Right ventricle myocardium inferior (tissue), 1 donor: Measurements from ENCODE around the gene LRSAM1. TPM values are rescaled to one million over a fixed set of nuclear protein-coding genes. Genes with fewer than 3 reads are reported as not detected.
A peak's percentile ranks its signal among the peaks of the same experiment; 100 is the strongest.

Experiments
- ATAC-seq: fragments of 200-7000 bp; cut with Tn5 transposase; one replicate; pipeline ENCODE4 v1.9.1; 2020; ENCODE audit warnings: mild to moderate bottlenecking, moderate library complexity
- DNase-seq: peaks from one replicate; pipeline ENCODE4 v3.0.0; 2021; ENCODE audit errors: missing footprints
- intact Hi-C: fragments of 100-400 bp; cut with DNase I; formaldehyde crosslinking; loops from one replicate; pipeline ENCODE4 v1.11.0; 2022
- total RNA-seq: library from RNA; stranded (reverse); fragmentation: NEBNext Ultra II Directional; extraction: Animal tissue kit (Norgen Biotek cat#: 25700); gene quantifications from one replicate; pipeline ENCODE4 v1.2.1, GENCODE V29; 2021
- donor health status: DM: no; HTN: yes; CAD: no; lungs with severe emphysema.

Gene LRSAM1
- total RNA-seq, 1 donor from 2014 or later = 52.0 TPM

DNA sequence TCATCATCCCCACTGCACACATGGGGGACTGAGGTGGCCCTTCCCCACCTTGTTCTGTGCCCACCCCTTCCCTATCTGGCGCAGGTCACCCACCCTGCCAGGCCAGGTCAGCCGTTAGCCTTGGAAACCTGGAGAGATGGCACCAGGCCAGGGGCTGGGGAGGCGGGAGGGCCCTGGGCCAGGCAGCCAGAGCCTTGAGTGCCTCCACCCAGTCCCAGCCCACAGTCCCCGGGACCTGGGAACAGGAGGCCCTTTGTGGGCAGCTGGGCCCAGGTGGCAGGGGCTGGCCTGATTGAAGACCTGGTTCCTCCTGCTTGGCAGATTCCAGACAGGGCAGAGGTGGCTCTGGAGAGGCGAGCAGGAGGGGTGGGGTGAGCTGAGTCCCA lies 70.6 kb downstream of the LRSAM1 start:
- DNase-seq (peak; percentile 77), ATAC-seq (peak; percentile 29)
- intact Hi-C loops = loop anchor here (2.0 kb wide), 1 partner anchor 57 kb away; no protein-coding TSS in a partner anchor

DNA sequence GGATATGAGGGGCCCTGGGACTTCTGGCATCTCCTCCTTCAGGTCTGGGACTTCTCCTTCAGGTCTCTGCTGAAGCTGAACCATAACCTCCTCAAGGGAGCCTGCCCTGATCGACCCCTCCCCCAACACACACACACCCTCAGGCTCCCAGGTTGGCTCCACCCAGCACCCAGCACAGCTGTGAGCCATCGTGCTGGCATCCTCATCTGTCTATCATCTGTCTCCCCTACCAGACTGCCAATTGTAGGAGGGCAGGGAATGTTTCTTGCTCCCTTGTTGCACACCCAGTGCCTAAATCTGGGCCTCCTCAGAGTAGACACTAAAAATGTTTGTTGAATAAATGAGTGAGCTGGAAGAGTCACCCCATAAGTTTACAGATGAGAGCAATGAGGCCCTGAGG lies 71.4 kb downstream of the LRSAM1 start:
- intact Hi-C loops = no loop called here
- ATAC-seq (no peak), DNase-seq (peak; percentile 34)

DNA sequence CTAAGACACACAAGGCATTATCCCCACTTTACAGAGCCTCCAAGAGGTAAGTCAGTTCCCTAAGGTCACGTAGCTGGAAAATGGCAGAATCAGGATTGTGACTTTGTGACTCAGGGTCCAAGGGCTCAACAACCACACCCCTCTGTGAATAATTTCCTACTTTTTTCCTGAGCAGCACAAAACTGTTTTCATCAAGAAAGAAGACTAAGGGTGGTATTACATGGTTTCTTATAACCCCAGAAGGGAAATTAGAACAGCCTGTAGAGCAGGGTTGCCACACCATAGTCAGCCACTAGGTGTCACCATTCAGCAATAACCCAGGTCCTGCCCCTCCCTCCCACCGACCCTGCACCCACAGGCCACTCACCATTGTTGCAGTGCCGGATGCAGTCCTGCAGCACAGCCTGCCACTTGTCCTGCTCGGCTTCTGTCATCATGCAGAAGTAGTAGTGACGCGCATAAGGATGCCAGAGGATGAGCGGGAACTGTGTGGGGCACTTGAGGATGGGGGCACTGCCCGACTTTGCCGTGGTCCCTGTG lies 72.1 kb downstream of the LRSAM1 start:
- DNase-seq = peak; percentile 1
- intact Hi-C loops = no loop called here

DNA sequence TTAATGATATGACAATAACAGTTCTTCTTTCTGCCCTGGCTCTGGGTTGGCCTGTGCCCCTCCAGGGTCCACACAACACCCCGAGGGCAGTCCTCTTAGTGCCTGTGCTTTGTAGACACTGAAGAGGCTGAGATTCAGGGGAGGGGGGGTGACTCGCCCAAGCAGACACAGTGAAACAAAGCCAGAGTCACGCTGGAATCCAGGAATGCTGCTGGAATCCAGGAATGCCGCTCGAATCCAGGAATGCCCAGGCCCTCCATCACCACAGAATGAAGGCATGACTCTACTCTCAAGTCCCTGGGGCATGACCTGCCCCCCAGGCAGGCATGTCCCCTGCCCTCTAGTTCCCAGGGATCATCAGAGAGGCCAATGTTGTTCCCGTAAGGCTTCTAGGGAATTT lies 73.1 kb downstream of the LRSAM1 start:
- DNase-seq (no peak), ATAC-seq (no peak)
- intact Hi-C loops = no loop called here

More for the DNA sequence above, 72.1 kb downstream of the LRSAM1 start:
- ATAC-seq = no peak

DNA sequence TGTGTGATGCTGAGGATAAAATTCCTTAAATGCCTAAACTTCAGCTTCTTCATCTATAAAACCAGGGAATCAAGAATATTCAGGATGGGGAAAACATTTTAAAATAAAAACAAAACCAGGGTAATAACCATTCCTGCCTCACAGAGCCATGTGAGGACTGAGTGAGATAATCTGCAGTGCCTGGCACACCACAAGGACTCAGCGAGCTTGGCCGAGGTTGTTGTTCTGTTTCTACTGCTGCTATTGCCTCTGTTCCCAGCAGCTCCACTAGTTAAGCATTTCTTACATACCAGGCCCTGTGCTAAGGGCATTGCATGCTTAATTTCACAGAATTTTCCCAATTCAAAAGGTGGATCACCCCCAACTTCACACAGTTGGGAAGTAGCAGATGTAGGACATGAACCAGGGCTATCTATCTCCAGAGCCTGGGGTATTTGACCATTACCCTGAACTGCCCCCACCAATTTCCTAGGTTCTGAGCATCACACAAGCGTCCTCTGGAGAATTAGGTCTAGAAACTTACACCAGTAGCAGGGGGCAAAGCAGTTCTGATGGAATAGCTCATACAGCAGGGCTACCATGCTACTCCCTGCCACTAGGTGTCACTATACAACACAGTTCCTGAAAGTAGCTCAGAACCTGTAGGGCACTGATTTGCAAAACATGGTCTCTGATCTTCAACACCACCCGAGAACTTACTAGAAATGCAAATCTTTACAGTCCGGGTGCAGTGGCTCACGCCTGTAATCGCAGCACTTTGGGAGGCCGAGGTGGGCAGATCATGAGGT lies 74.3 kb downstream of the LRSAM1 start:
- peak; percentile 56 for ATAC-seq
- intact Hi-C loops = no loop called here
- peak; percentile 72 for DNase-seq

DNA sequence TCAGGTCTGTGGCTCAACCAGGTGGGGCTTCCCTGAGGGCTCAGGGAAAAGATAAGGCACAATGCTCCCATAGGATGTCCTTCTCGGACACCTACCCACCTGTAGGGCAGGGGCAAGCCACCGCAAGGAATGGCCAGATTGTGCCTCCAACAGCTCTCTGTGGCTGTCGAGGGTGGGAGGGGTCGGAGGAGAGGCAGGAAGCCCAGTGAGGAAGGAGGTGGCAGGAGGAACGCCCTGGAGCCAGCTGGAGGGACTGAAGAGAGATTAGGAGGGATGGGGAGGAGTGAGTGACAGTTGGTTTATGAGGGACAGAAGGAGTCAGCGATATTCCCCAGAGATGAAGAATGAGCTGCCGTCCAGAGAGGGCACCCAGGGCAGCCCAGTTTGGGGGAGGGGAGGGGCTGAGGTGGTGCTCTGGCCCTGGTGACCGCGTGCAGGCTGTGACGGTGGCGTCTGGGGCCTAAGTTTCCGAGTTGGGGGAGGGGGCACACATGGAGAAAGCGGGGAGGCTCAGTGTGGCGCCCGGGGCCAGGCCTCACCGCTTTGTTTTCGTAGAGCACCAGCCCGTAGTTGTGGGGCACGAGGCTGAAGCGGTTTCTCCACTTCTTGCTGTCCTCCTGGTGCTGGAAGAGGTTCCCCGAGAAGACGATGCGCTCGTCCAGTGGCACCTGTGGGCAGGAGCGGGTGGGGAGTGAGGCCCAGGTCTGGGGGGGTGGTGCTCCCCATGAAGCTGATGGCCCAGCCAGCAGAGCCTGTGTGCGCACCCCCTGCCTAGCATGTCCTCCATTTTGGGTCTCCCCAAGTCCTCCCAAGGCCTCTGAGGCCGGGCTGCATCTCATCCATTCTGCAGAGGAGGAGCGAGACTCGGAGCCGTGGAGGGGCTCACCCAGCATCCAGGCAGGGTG lies 75.6 kb downstream of the LRSAM1 start:
- DNase-seq (peak; percentile 48), ATAC-seq (no peak)
- intact Hi-C loops = no loop called here

DNA sequence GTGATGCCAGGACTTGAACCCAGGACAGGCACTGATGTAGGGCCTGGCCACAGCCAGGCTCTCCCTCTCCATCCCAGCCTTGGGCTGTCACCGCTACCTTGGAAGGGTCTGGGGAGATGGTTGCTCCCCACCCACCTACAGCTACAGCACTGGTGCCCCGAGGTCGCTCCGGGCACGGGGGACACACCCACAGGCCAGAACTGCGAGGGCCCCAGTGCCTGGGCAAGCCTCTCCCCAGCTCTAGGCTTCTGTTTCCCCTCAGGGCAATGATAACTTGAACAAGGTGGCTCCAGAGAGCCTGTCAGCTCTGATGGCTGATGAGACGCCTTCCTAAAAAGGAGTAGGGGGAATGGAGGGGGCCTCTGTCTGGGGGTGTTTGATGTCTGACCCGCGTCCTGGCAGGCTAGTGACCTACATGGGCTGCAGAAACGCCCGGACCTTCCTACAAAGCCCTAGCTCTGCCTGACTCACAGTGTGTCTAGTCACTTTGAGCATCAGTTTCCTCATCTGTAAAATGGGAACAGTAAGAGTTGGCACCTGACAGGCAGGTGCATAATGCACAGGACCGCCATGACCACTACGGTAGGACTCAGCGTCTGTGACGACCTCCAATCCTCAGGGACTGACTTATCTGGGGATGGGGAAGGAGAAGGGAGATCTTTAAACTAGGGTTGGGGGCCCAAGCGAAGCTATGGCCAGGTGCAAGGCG lies 76.4 kb downstream of the LRSAM1 start:
- no peak for ATAC-seq
- intact Hi-C loops = loop anchor here (2.0 kb wide), 1 partner anchor 41 kb away; a partner anchor contains a TSS
- peak; percentile 52 for DNase-seq

DNA sequence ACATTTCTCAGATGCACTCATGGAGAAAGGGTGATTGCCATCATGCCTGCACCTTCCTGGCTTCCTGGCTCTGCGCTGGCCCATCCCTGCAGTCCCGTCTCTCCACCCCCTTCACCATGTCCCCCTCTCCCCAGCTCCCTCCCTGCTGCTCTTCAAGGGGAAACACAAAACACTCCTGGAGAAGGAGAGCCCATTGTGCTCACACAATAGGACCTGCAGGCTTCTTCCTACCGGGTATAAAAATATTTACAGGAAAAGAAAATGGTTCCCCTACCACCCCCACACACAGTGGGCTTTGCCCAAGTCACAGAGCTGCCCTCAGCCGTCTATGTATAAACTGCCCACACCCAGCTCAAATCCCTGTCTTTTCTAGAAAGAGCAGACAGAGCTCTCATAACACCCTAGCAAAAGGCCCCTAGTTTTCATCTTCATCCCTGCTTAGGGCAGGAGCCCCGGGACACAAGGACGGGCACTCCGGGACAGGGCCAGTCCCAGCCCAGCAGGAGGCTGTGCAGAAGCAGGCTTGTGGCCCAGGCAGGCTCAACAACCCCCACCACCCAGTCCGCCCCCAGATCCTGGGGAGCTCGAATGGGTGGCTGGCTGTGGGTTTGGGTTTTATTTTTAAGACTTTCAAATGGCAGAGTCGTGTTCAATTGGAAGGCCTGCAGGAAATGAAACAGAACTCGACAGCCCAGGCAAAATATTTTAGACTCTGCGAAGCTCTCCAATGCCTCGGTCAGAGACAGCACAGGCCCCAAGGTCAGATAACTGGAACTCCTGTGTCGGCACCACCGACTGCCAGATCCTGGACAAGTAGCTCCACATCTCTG lies 77.3 kb downstream of the LRSAM1 start:
- intact Hi-C loops = loop anchor here (2.0 kb wide), 1 partner anchor 40 kb away; a partner anchor contains a TSS
- ATAC-seq = peak; percentile 64
- DNase-seq = peak; percentile 60

DNA sequence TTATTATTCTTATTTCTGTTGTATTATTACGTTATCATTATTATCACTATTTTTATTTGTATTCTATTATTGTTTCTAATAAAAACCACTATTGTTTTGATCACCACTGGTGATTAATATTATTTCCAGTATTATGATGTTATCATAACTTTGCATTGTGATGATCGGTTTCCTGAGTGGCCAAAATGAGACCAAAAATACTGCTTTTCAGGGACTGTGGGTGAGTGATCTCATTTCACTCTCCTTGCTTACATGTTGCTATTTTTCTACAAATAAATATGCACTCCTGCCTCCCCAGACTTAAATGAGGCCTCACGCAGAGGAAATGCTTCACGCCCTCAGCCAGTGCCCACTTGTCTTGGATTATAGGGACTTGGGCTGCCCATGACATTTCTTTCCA lies 78.4 kb downstream of the LRSAM1 start:
- DNase-seq (no peak), ATAC-seq (no peak)
- intact Hi-C loops = loop anchor here (2.0 kb wide), 1 partner anchor 39 kb away; a partner anchor contains a TSS

DNA sequence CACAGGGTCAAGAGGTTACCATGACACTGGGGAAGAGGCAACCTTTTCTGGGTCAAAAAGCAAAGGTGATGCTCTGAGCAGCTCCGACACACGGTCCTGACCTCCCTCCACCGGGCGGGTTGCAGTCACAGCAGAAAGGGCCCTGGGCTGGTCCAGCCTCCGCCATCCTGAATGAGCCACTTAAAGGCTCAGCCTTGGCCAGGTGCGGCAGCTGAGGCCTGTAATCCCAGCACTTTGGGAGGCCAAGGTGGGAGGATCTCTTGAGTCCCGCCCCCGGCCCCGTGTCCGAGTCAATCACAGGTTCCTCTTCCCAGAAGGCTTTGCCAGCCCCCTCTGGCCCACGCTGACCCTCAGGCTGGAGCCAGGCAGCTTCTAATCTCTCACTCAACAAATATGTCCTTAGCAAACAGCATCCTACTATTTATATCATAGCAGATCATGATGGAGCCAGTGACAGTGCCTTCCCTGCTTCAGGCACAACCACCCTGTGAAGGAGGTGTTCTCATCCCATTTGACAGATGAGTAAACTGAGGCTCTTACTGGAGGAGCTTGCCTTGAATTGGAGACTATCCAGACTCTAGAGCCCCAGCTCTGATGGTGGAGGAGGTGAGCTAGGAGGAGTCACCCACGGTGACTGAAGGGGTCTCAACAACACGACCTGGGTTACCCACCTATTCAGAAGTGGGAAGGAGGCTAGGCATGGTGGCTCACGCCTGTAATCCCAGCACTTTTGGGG lies 79.1 kb downstream of the LRSAM1 start:
- peak; percentile 53 for DNase-seq
- ATAC-seq = no peak
- intact Hi-C loops = no loop called here

DNA sequence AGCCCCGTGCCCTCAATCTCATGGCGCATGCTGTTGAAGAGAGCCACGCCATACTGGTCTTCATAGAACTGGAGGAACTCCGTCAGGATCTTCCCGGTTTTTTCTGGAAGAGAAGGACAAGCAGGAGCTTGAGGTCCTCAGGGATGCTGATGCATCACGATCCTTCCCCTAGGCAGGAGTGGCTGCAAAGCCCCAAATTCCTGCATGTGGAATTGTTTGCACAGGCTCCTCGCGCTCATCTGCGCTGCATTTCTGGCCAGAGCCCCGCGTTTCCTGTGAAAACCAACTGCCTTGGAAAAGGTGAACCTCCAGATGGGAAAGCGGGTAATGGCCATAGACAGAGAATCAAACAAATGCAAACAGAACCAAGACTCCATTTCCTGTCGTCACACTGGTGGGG lies 80.4 kb downstream of the LRSAM1 start:
- intact Hi-C loops = no loop called here
- peak; percentile 20 for DNase-seq

DNA sequence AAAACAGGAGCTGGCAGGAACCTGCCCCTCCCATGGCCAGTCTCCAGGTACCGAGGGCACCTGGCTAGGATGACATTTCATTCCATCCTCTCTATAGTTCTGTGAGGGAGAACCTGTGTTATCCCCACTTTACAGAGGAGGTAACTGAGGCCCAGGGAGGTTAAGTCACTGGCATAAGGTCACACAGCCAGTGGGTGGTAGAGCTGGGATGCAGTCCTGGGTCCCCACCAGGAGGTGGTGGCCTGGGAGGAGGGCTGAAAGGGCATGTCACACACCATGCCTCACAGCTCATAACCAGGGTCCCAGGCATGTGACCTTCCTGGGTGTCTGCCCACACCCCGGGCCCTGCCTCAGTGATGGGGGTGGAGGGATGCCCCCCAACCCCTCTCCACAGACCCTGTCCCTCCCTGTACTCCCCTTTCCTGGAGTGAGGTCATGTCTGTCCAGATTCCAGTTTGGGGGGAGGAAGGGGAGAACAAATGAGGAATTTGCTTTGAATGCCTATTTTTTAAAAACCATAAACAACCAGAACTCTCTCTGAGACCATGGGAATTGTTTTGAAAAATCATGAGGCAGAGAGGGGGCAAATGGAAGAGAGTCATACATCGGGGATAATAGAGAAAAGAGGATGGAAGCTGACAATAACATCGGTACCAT lies 83.1 kb downstream of the LRSAM1 start:
- intact Hi-C loops = no loop called here
- no peak for ATAC-seq
- no peak for DNase-seq

More for the DNA sequence above, 80.4 kb downstream of the LRSAM1 start:
- no peak for ATAC-seq

DNA sequence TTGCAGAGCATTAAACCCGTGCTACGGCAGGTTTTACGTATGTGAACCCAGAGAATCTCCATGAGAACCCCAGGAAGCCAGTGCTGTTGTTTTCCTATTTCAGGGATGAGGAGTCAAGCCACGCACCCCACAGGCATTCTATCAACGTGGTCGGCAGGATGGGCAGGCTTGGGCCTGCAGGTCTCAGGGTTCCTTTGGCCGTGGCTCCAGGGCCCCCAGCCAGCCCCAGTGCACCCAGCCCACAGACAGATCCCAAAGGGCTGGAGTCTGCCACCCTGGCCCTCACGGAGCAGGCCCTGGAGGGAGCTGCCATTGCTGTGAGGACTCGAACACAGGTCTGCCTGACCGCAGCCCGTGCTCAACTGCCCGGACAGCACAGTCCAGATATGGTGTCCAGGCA lies 83.6 kb downstream of the LRSAM1 start:
- intact Hi-C loops = no loop called here
- ATAC-seq = no peak
- peak; percentile 50 for DNase-seq

DNA sequence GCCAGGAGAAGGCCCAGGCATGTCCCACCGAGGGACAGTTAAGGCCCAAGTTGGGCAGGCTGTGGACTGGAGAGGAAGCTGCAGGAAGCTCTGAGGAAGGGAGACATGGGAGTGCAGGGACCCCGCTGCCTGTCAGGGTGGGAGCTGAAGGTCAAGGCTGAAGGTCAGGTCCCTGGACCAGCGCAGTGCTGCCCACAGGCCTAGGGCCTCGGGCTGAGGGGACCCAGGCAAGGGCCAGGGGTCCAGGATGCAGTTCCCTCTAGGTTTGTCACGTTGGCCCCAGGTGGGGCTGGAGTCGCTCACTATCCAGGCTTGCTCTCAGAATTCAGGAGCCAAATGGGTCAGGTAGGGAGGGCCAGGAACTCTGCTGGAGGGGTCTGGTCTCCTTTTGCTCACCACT lies 84.1 kb downstream of the LRSAM1 start:
- no peak for ATAC-seq
- DNase-seq = no peak
- intact Hi-C loops = no loop called here

DNA sequence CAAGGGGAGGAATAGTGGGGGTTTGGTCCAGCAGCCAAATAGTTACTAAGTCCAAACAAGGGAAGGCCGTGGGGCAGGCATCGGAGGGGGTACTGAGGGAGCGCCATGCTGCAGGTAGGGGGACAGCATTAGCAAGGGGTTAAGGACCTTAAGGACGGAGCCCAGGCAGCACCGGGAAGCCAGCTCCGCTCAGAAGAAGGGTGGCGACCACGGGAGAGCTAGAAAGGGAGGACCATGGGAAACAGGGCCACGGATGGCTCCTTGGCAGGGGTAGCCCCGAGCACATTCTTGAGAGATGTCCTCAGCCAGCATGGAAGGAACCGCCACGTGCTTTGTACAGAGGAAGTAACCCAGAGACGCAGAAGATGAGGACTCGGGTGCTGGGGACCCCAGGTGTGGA lies 84.5 kb downstream of the LRSAM1 start:
- intact Hi-C loops = no loop called here
- DNase-seq (peak; percentile 73), ATAC-seq (no peak)

DNA sequence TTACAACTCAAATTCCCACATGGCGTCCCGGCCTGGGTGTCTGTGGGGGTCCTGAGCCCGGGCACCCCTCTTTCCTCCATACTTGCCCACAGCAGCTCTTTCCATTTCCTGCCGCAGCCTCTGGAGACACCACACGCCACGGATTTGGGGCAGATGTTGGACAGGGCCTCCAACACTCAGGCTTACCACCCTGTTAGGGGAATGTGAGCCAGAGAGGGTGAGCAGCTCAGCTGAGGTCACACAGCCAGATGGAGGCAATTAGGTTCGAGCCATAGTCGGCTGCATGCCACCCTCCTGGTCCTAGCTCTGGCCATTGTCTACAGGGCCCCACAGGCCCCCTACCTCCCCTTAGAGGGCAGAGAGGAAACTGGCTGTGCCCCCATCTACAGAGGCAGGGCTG lies 85.2 kb downstream of the LRSAM1 start:
- intact Hi-C loops = no loop called here
- ATAC-seq (no peak), DNase-seq (no peak)

DNA sequence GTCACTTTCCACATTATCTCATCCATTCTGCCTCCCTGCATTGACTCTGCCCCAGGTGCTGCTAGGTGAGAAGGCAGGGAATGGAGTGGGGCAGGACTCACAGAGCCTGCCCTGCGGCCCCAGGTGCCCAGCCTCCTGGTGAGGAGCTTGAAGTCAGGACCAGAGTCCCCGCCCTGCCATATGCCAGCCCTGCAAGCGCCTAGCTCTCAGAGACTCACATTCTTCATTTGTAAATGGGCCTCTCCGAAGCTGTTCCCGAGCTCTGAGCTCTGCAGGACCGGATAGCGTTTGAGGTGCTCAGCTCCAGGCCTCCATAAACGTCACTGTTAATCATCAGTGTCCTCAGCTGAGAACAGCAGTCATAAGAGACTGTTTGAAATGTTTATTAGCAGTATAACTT lies 85.7 kb downstream of the LRSAM1 start:
- DNase-seq = peak; percentile 43
- intact Hi-C loops = no loop called here
- ATAC-seq = no peak
